ENCODE results near the gene SPOP.
A peak's percentile ranks its signal among the peaks of the same experiment; 100 is the strongest.

SPOP gene

DNA sequence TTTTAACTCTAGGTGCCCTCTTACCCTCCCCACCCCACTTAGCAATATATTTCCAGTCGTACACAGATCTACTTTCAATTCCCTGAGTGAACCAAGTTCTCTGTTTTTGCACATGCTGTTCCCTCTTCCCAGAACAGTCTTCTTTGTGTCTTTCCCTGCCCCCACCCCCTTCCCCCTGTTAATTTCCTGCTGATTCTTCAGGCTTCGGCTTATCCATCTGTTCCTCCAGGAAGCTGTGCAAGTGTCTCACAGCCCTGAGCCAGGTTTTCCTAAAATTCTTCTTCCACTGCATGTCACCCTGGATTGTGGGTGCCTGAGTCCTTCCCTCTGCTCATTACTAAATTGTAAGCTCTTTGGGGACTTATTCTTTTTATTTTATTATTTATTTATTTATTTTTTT, 12.4 kb upstream of the SPOP start:
- TF ChIP-seq TAF1 (IDR thresholded peaks at IDR 0.05; ENCODE audit: borderline replicate concordance, insufficient read depth, low read length), result no peak
- no peak for TF ChIP-seq SIN3A (IDR thresholded peaks at IDR 0.05; ENCODE audit: borderline replicate concordance, insufficient read depth, low read length)
- TF ChIP-seq FOXP2 (optimal IDR thresholded peaks at IDR 0.05; ENCODE audit: borderline replicate concordance, extremely low read depth, extremely low read length, insufficient read depth), result no peak
- TF ChIP-seq POLR2AphosphoS5 (IDR thresholded peaks at IDR 0.05; ENCODE audit: low read depth, low read length), result no peak
- TF ChIP-seq, protein P1, sequence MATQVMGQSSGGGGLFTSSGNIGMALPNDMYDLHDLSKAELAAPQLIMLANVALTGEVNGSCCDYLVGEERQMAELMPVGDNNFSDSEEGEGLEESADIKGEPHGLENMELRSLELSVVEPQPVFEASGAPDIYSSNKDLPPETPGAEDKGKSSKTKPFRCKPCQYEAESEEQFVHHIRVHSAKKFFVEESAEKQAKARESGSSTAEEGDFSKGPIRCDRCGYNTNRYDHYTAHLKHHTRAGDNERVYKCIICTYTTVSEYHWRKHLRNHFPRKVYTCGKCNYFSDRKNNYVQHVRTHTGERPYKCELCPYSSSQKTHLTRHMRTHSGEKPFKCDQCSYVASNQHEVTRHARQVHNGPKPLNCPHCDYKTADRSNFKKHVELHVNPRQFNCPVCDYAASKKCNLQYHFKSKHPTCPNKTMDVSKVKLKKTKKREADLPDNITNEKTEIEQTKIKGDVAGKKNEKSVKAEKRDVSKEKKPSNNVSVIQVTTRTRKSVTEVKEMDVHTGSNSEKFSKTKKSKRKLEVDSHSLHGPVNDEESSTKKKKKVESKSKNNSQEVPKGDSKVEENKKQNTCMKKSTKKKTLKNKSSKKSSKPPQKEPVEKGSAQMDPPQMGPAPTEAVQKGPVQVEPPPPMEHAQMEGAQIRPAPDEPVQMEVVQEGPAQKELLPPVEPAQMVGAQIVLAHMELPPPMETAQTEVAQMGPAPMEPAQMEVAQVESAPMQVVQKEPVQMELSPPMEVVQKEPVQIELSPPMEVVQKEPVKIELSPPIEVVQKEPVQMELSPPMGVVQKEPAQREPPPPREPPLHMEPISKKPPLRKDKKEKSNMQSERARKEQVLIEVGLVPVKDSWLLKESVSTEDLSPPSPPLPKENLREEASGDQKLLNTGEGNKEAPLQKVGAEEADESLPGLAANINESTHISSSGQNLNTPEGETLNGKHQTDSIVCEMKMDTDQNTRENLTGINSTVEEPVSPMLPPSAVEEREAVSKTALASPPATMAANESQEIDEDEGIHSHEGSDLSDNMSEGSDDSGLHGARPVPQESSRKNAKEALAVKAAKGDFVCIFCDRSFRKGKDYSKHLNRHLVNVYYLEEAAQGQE (IDR thresholded peaks at IDR 0.05; ENCODE audit: insufficient read depth in 1 of 2, low read depth in 2 of 2, low read length in 2 of 2), result no peak

DNA sequence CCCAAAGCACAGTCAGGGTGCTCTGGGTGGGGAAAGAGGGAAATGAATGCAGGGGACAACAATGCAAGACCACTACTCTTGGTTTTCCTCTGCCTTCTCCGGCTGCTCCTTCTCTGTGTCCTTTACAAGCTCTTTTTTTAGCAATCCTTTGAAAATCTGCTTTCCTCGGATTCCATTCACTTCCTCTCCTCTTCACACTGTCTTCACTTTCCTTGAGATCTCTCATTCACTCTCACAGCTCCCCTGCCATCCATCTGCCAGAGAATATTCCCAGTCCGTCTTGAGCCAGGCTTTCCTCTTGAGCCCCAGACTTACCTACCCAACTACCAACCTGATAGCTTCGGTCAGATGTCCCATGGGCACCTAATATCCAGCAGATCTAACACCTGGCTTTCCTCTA, 11.0 kb upstream of the SPOP start:
- TF ChIP-seq POLR2AphosphoS5 (IDR thresholded peaks at IDR 0.05; ENCODE audit: low read depth, low read length) (no peak), TAF1 (IDR thresholded peaks at IDR 0.05; ENCODE audit: borderline replicate concordance, insufficient read depth, low read length) (no peak)

DNA sequence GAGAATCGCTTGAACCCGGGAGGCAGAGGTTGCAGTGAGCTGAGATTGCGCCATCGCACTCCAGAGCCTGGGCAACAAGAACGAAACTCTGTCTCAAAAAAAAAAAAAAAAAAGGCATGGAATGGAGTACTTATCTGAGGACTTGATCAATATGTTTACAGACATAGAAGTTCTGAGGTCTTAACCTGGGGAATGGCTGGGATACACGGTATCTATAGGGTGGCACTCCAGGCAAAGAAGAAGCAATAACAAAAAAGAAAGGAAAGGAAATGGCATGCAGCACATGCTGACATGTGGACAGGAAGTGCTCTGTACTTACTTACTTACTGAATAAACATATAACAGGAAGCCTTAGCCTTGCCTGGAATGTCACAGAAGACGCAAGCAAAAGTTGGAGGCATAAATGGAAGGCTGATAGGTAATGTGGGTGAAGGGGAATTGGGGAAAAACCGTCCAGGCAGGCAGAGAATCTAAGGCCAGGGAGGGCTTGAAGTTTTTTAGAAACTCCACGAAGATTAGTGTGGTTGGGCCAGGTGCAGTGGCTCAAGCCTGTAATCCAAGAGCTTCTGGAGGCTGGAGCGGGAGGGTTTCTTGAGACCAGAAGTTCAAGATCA, 10.1 kb upstream of the SPOP start:
- TF ChIP-seq FOXP2 (optimal IDR thresholded peaks at IDR 0.05; ENCODE audit: borderline replicate concordance, extremely low read depth, extremely low read length, insufficient read depth), result no peak
- TF ChIP-seq SIN3A (IDR thresholded peaks at IDR 0.05; ENCODE audit: borderline replicate concordance, insufficient read depth, low read length), result peak; percentile 19; the same call in 1 of the 2 replicates

DNA sequence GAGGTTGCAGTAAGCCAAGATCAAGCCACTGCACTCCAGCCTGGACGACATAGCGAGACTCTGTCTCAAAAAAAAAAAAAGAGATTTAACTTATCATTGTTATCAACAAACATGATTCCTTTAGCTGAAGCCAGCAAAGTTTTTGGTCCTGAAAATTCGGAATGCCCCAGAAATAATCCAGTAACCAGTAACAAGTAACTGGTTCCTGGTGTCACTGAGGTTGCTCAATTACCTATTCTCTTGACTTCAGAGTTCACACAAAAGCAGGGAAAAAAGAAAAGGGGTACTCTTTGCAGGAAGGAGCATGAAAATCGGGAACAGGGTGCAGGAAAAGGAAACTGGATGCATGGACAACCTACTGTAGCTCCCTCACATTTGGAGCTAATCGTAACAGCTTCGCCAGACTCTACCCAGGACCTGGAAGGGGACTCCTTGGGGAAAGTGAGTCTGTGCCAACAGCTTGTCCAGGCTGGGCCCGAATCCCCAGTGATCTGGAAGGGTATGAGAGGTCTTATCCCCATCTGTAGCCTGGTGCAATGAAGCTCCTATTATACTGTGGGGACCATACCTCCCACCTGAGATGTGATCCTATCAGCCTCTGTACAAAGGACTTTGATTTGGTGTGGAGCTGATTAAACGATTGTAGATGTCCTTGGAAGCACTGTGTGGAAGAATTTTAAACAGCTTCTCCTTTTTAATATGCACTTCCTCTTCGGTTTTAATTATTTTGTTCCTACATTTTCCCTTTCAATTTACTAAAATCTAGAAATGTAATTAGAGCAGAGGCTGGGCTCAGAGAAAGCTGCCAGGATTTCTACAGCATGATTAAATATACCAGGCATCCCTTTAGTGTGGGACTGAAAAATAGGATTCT, 3.4 kb upstream of the SPOP start:
- TF ChIP-seq POLR2AphosphoS5 (IDR thresholded peaks at IDR 0.05; ENCODE audit: low read depth, low read length) (no peak), TAF1 (IDR thresholded peaks at IDR 0.05; ENCODE audit: borderline replicate concordance, insufficient read depth, low read length) (no peak), FOXP2 (optimal IDR thresholded peaks at IDR 0.05; ENCODE audit: borderline replicate concordance, extremely low read depth, extremely low read length, insufficient read depth) (no peak), SIN3A (IDR thresholded peaks at IDR 0.05; ENCODE audit: borderline replicate concordance, insufficient read depth, low read length) (no peak)
- TF ChIP-seq, protein P1 (IDR thresholded peaks at IDR 0.05; ENCODE audit: insufficient read depth in 1 of 2, low read depth in 2 of 2, low read length in 2 of 2), result no peak

DNA sequence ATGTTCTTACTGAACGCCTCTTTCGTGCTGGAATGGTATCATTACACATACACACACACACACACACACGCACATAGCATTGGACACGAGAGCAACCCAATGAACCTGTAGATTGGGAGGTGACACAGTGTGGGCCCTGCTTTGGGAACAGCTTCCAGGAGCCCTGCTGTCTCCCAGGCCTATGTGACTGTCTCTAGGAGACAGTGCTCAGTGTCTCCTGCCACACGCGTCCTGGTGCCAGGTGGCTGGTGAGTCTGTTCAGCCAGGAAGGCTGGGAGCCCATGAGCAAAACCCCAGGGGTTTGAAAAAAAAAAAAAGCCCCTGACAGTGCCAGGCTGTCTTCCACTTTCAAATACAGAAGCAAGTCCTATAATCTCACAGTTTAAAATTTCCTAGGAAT, 2.4 kb upstream of the SPOP start:
- TF ChIP-seq FOXP2 (optimal IDR thresholded peaks at IDR 0.05; ENCODE audit: borderline replicate concordance, extremely low read depth, extremely low read length, insufficient read depth) (no peak), TAF1 (IDR thresholded peaks at IDR 0.05; ENCODE audit: borderline replicate concordance, insufficient read depth, low read length) (no peak), POLR2AphosphoS5 (IDR thresholded peaks at IDR 0.05; ENCODE audit: low read depth, low read length) (no peak), SIN3A (IDR thresholded peaks at IDR 0.05; ENCODE audit: borderline replicate concordance, insufficient read depth, low read length) (no peak)
- TF ChIP-seq, protein P1 (IDR thresholded peaks at IDR 0.05; ENCODE audit: insufficient read depth in 1 of 2, low read depth in 2 of 2, low read length in 2 of 2), result no peak
